GM21515 (cell line): Measurements from ENCODE around the gene GFPT1.
"Not testable (repeated sequence)": the region's sequence is repeated elsewhere in the genome, so short reads cannot be mapped to it uniquely, and the experiment has no call there.

Experiments used
- ATAC-seq: cut with Tn5 transposase; IDR thresholded peaks from one replicate; pipeline ENCODE4 v1.9.1; 2021; ENCODE audit not compliant: unreplicated experiment

Gene GFPT1

GRCh38 chr2:69386789-69387734 lies at the start of gene GFPT1:
GFPT1 (minus strand) TSS chr2:69387227; CDS start chr2:69387071, 156 bp downstream.
- peak; percentile 81 for ATAC-seq

- no peak for ATAC-seq
Observed at GRCh38 chr2:69436596-69436937, 49.5 kb upstream of the GFPT1 start.

- ATAC-seq = no peak
Observed at GRCh38 chr2:69434753-69435152, 47.7 kb upstream of the GFPT1 start.

- no peak for ATAC-seq
Observed at GRCh38 chr2:69429491-69430183, 42.6 kb upstream of the GFPT1 start.

- ATAC-seq = no peak
Observed at GRCh38 chr2:69428981-69429380, 42.0 kb upstream of the GFPT1 start.

- ATAC-seq = no peak
Observed at GRCh38 chr2:69424419-69424818, 37.4 kb upstream of the GFPT1 start.

- ATAC-seq = no peak
Observed at GRCh38 chr2:69422198-69422597, 35.2 kb upstream of the GFPT1 start.

- ATAC-seq = not testable (repeated sequence)
Observed at GRCh38 chr2:69419111-69419510, 32.1 kb upstream of the GFPT1 start.

GRCh38 chr2:69416147-69416546 lies 29.1 kb upstream of the GFPT1 start:
- no peak for ATAC-seq

GRCh38 chr2:69411120-69411519 lies 24.1 kb upstream of the GFPT1 start:
- no peak for ATAC-seq

- ATAC-seq = no peak
Observed at GRCh38 chr2:69405306-69405705, 18.3 kb upstream of the GFPT1 start.

GRCh38 chr2:69400121-69400520 lies 13.1 kb upstream of the GFPT1 start:
- no peak for ATAC-seq

- ATAC-seq = no peak
Observed at GRCh38 chr2:69397234-69397633, 10.2 kb upstream of the GFPT1 start.

- ATAC-seq = no peak
Observed at GRCh38 chr2:69395866-69396265, 8.8 kb upstream of the GFPT1 start.

GRCh38 chr2:69393963-69394362 lies 6.9 kb upstream of the GFPT1 start:
- ATAC-seq = no peak

- ATAC-seq = no peak
Observed at GRCh38 chr2:69390471-69390870, 3.4 kb upstream of the GFPT1 start.

- ATAC-seq = no peak
Observed at GRCh38 chr2:69390001-69390400, 3.0 kb upstream of the GFPT1 start.

GRCh38 chr2:69389271-69389670 lies 2.2 kb upstream of the GFPT1 start:
- ATAC-seq = no peak

GRCh38 chr2:69387770-69388481 lies 899 bp upstream of the GFPT1 start:
- ATAC-seq = no peak

- ATAC-seq = no peak
Observed at GRCh38 chr2:69386360-69386759, 667 bp downstream of the GFPT1 start.

- no peak for ATAC-seq
Observed at GRCh38 chr2:69385443-69386151, 1.4 kb downstream of the GFPT1 start.
